LNCaP clone FGC (cell line): ENCODE data around the gene MAGI2.
"Not testable (repeated sequence)": the region's sequence is repeated elsewhere in the genome, so short reads cannot be mapped to it uniquely, and the experiment has no call there.

Experiments used
- DNase-seq: peaks from one replicate; pipeline ENCODE4 v3.0.0-alpha.2; 2011; ENCODE audit warnings: low read depth
- H3K4me3 ChIP-seq: 2 replicates; pipeline ENCODE4 v1.5.1; 2011; ENCODE audit warnings: mild to moderate bottlenecking, low read depth, low read length, control low read depth
- TF ChIP-seq, protein P1 (sequence below): IDR thresholded peaks from 2 replicates; pipeline ENCODE4 v1.5.1; 2012; ENCODE audit warnings: mild to moderate bottlenecking; ENCODE audit not compliant: control insufficient read depth, insufficient read depth; ENCODE audit errors: extremely low read depth

MAGI2 gene

DNA sequence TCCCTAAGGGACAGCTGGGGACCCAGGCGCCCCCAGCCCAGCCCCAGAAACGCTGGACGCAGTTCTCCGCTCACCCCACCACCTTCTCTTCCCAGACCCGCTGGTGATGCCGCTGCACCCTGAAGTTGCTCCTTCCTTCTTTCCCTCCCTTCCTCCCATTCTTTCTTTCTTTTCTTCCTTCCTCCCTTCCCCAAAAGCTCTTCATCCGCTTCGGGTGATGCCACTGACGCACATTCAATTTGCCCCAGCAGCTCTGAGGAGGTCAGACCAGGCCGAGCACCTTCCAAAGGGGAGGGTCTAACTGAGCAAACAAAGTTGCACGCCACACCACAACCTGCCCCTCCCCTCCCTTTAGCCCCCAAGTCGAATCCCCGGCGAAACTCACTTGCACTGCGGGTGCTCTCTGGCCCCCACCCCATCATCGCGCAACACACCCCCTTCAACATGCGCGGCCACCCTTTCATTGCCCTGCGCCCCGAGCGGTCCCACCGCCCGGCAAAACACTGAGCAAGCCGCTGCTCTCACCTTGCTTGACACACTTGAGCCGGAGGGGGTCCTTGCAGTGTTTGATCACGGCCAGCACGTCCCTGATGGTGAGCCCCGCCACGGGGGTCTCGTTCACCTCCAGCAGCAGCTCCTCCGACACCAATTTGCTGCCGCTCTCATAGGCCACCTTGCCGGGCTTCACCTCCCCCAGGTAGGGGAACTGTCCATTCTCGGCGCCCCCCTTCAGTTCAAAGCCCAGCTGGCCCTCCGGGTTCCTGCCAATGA is 787 bp downstream of the MAGI2 start:
- DNase-seq: no peak
- no peak overlapping the region for H3K4me3 ChIP-seq
- TF ChIP-seq, protein P1, sequence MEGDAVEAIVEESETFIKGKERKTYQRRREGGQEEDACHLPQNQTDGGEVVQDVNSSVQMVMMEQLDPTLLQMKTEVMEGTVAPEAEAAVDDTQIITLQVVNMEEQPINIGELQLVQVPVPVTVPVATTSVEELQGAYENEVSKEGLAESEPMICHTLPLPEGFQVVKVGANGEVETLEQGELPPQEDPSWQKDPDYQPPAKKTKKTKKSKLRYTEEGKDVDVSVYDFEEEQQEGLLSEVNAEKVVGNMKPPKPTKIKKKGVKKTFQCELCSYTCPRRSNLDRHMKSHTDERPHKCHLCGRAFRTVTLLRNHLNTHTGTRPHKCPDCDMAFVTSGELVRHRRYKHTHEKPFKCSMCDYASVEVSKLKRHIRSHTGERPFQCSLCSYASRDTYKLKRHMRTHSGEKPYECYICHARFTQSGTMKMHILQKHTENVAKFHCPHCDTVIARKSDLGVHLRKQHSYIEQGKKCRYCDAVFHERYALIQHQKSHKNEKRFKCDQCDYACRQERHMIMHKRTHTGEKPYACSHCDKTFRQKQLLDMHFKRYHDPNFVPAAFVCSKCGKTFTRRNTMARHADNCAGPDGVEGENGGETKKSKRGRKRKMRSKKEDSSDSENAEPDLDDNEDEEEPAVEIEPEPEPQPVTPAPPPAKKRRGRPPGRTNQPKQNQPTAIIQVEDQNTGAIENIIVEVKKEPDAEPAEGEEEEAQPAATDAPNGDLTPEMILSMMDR: no peak

DNA sequence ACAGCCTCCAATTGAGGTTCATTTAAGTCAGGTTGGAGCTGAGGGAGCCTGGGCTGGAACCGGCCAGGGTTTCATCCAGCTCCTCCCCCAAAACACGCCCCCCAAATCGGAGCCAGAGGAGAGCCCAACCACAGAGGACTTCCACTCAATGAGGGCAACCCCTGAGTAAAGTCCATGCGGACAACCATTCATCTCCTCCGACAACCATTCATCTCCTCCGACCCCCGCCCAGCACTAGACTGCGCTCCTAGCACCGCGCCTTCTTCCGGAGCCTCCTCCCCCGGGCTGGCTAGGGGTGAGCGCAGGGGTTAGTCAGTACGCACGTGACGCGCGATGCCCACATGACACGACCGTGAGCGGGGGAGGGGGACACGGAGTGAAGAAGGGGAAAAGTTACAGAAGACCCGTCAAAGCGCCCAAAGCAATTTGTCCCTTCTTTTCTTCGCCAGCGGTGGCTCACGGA is 1.4 kb downstream of the MAGI2 start:
- no peak overlapping the region for H3K4me3 ChIP-seq
- no peak for DNase-seq
- TF ChIP-seq, protein P1: no peak

DNA sequence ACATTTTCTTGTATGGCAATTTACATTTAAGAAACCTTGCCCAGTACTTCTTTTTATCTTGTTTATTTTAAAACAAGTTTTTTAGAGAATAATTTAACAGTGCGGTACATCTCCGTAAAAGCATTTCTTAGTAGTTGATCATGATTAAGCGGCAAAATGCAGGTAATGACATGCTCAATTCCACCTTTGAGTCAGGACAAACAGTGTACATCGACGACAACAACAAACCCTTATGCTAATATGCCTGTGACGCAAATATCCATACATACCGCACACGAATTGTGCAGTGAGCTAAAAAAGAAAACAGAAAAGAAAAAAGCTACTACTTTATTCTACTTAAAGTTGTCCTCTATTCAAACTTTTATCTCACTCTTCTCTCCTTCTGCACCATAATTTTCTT is 1.9 kb downstream of the MAGI2 start:
- TF ChIP-seq, protein P1: no peak
- H3K4me3 ChIP-seq: no peak overlapping the region
- DNase-seq: no peak

DNA sequence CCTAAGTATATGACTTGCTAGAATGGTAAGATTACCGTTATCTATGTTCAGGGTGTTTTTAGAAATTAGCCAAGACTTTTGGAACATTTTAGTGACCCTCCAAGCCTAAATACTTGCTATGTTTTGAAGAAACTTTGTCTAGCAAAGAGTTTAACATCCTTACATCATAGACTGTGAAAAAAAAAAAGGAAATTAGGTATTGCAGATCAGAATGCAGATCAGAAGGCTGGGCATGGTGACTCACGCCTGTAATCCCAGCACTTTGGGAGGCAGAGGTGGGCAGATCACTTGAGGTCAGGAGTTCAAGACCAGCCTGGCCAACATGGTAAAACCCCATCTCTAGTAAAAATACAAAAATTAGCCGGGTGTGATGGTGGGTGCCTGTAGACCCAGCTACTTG is 10.7 kb downstream of the MAGI2 start:
- H3K4me3 ChIP-seq, DNase-seq: not testable (repeated sequence)

DNA sequence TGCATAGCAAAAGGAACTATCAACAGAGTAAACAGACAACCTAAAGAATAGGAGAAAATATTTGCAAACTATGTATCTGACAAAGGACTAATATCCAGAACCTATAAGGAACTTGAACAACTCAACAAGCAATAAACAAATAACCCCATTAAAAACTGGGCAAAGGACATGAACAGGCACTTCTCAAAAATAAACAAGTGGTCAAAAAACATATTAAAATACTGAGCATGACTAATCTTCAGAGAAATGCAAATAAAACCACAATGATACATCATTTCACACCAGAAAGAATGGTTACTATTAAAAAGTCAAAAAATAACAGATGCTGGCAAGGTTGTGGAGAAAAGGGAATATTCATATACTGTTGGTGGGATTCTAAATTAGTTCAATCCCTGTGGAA is 17.1 kb downstream of the MAGI2 start:
- TF ChIP-seq, protein P1: no peak
- DNase-seq: no peak
- no peak overlapping the region for H3K4me3 ChIP-seq

DNA sequence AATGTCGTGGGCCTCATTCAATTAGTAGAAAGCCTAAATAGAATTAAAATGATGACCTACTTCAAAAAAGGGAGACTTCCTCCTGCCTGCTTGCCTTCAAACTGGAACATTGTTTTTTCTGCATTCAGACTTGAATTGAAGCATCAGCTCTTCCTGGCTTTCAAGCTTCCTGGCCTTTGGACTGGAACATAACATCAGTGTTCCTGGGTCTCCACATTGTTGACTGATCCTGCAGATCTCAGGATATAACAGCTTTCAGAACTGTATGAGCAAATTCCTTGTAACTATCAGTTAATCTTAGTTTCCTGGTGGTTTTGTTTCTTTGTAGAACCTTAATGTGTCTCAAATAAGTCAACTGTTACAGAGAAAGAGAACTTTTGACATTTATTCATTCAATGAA is 18.6 kb downstream of the MAGI2 start:
- TF ChIP-seq, protein P1: no peak
- no peak for DNase-seq
- H3K4me3 ChIP-seq: no peak overlapping the region

DNA sequence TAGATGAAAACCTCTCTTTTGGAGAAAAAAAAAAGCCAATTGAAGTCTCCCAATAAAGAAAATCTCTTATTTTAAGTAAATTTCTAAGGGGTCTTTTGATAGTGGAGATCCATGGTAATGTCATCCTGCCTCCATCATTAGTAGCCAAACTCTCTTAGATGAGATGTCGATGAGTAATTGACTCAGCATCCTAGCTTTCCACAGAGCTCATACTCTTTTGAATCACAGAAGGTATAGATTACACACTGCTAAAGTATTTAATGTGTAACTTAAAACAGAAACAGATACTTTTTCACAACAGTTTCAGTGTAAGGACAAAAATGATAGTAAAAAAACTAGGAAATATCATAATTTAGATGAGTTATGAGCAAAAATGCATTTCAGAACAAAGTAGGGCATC is 19.4 kb downstream of the MAGI2 start:
- no peak for DNase-seq
- H3K4me3 ChIP-seq: no peak overlapping the region
- TF ChIP-seq, protein P1: no peak
